Measurements from ENCODE around the gene AHSG. TPM values are rescaled to one million over a fixed set of nuclear protein-coding genes. Genes with fewer than 3 reads are reported as not detected.

Gene AHSG
- polyA plus RNA-seq, 1 experiment: not detected

GRCh38 chr3:186640473-186640818 is 27.6 kb downstream of the AHSG start:
- POLR2A ChIA-PET: no interaction called here
- no peak for DNase-seq (ENCODE audit: low read depth)
- Histone ChIP-seq H3K36me3 (ENCODE audit: control insufficient read depth, insufficient read depth, low read length) (no peaks in the 10 kb centered on the region), H3K27me3 (ENCODE audit: control insufficient read depth, insufficient read depth, low read length) (peaks cover 9% of the 10 kb centered on the region), H3K4me3 (ENCODE audit: low read depth, low read length) (no peak overlapping the region)
- no peak for TF ChIP-seq CTCF (IDR thresholded peaks at IDR 0.05; ENCODE audit: insufficient read depth, low read depth, low read length)
- CTCF ChIA-PET: no interaction called here

GRCh38 chr3:186640929-186641328 is 28.1 kb downstream of the AHSG start:
- POLR2A ChIA-PET: no interaction called here
- Histone ChIP-seq H3K4me3 (ENCODE audit: low read depth, low read length) (no peak overlapping the region), H3K36me3 (ENCODE audit: control insufficient read depth, insufficient read depth, low read length) (no peaks in the 10 kb centered on the region), H3K27me3 (ENCODE audit: control insufficient read depth, insufficient read depth, low read length) (peaks cover 7% of the 10 kb centered on the region)
- no peak for DNase-seq (ENCODE audit: low read depth)
- CTCF ChIA-PET: no interaction called here
- no peak for TF ChIP-seq CTCF (IDR thresholded peaks at IDR 0.05; ENCODE audit: insufficient read depth, low read depth, low read length)

GRCh38 chr3:186642014-186642413 is 29.2 kb downstream of the AHSG start:
- CTCF ChIA-PET: no interaction called here
- H3K4me3 ChIP-seq (ENCODE audit: low read depth, low read length): no peak overlapping the region
- peaks cover 7% of the 10 kb centered on the region for H3K27me3 ChIP-seq (ENCODE audit: control insufficient read depth, insufficient read depth, low read length)
- H3K36me3 ChIP-seq (ENCODE audit: control insufficient read depth, insufficient read depth, low read length): no peaks in the 10 kb centered on the region
- DNase-seq (ENCODE audit: low read depth): no peak
- POLR2A ChIA-PET: no interaction called here
- no peak for TF ChIP-seq CTCF (IDR thresholded peaks at IDR 0.05; ENCODE audit: insufficient read depth, low read depth, low read length)

GRCh38 chr3:186643493-186643892 is 30.6 kb downstream of the AHSG start:
- no peak for TF ChIP-seq CTCF (IDR thresholded peaks at IDR 0.05; ENCODE audit: insufficient read depth, low read depth, low read length)
- POLR2A ChIA-PET: no interaction called here

GRCh38 chr3:186644683-186645082 is 31.8 kb downstream of the AHSG start:
- Histone ChIP-seq H3K27me3 (ENCODE audit: control insufficient read depth, insufficient read depth, low read length) (peaks cover 4% of the 10 kb centered on the region; the same call in 1 of the 2 replicates), H3K36me3 (ENCODE audit: control insufficient read depth, insufficient read depth, low read length) (no peaks in the 10 kb centered on the region), H3K4me3 (ENCODE audit: low read depth, low read length) (no peak overlapping the region)
- POLR2A ChIA-PET: no interaction called here
- DNase-seq (ENCODE audit: low read depth): no peak
- TF ChIP-seq CTCF (IDR thresholded peaks at IDR 0.05; ENCODE audit: insufficient read depth, low read depth, low read length): no peak
- CTCF ChIA-PET: interaction anchor here (1.3 kb wide), 1 partner anchor 28 kb away, joined by 3 read pairs; no protein-coding TSS in a partner anchor

More at GRCh38 chr3:186643493-186643892, 30.6 kb downstream of the AHSG start:
- H3K36me3 ChIP-seq (ENCODE audit: control insufficient read depth, insufficient read depth, low read length): no peaks in the 10 kb centered on the region
- no peak overlapping the region for H3K4me3 ChIP-seq (ENCODE audit: low read depth, low read length)
- H3K27me3 ChIP-seq (ENCODE audit: control insufficient read depth, insufficient read depth, low read length): peaks cover 4% of the 10 kb centered on the region; the same call in 1 of the 2 replicates
- no peak for DNase-seq (ENCODE audit: low read depth)
- CTCF ChIA-PET: interaction anchor here (1.3 kb wide), 1 partner anchor 26 kb away, joined by 3 read pairs; no protein-coding TSS in a partner anchor
